HG02588 (cell line): ENCODE results near the gene MESP2.
"Not testable (repeated sequence)": the region's sequence is repeated elsewhere in the genome, so short reads cannot be mapped to it uniquely, and the experiment has no call there.

Source experiments
- ATAC-seq: cut with Tn5 transposase; IDR thresholded peaks from one replicate; pipeline ENCODE4 v1.9.1; 2021; ENCODE audit warnings: mild to moderate bottlenecking, moderate library complexity; ENCODE audit not compliant: unreplicated experiment

The MESP2 gene

GRCh38 chr15:89777782-89778380, 1.7 kb downstream of the MESP2 start:
- no peak for ATAC-seq

- no peak for ATAC-seq
Observed at GRCh38 chr15:89778861-89779260, 2.7 kb downstream of the MESP2 start.

GRCh38 chr15:89780601-89781000, 4.5 kb downstream of the MESP2 start:
- ATAC-seq: no peak

- no peak for ATAC-seq
Observed at GRCh38 chr15:89781055-89781454, 4.9 kb downstream of the MESP2 start.

DNA sequence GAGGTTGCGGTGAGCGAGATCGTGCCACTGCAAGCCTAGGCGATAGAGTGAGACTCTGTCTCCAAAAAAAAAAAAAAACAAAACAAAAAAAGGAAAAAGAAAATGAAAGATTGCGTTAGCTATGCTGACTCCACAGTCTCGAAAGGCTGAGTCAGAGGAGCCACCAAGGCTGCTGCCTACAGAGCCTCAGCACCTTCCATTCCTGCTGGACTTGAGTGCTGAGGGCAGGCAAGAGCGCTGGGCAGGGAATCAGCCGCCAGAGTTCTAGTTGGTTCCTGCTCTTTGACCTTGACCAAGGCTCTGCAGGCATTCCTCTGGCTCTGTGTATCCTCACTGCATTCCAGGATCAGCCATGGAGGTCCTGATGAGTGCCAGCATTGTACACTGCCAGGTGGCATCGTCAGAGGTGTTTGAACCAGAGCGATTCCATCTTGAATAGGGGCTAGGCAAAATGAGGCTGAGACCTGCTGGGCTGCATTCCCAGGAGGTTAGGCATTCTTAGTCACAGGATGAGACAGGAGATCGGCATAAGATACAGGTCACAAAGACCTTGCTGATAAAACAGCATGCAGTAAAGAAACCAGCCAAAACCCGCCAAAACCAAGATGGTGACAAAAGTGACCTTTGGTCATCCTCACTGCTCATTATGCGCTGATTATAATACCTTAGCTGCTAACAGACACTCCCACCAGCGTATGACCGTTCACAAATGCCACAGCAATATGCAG, 5.9 kb downstream of the MESP2 start:
- no peak for ATAC-seq

DNA sequence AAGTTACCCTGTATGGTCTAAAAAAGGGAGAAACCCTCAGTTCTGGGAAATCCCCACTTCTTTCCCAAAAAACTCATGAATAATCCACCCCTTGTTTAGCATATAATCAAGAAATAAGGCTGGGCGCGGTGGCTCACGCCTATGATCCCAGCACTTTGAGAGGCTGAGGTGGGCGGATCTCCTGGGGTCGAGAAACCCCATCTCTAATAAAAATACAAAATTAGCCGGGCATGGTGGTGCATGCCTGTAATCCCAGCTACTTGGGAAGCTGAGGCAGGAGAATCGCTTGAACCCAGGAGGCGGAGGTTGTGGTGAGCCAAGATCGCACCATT, 6.5 kb downstream of the MESP2 start:
- ATAC-seq: not testable (repeated sequence)

- no peak for ATAC-seq
Observed at GRCh38 chr15:89783111-89783860, 7.2 kb downstream of the MESP2 start.

DNA sequence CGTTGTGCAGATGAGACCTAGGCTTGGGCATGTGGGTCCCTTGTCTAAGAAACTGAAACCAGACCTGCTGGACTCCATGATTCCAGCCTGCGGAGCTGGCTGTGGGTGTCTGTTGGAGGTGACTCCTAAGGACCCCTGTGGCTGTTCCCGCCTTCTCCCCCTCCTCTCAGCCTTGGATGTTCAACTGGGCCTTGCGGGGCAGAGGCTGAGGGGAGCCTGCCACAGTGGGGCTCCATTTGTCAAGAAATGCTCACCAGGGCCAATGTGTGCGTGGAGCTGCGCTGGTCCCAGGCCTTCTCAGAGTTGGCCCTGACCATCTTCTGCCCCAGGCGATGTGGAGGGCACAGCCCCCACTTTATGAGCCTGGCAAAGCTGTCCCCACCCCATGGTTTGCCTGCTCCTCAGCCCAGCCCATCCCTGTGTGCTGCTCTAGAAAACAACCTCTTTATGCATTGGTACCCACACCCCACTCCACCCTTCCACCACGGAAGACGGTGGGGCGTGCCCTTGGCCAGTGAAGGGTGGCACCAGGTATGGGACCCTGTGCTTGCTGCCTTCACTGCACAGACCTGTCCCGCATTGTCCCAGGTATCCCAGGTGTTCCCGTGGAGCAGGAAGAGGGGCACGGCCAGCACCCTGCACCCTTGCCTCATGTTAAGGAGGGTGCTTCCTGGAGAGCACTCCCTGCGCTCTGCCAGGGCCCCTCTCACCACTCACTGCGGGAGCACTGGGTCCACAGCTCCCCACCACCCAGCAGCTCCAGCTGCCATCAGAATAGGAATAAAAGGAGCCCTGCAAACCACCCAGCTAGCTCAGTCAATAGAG, 7.9 kb downstream of the MESP2 start:
- ATAC-seq: no peak

DNA sequence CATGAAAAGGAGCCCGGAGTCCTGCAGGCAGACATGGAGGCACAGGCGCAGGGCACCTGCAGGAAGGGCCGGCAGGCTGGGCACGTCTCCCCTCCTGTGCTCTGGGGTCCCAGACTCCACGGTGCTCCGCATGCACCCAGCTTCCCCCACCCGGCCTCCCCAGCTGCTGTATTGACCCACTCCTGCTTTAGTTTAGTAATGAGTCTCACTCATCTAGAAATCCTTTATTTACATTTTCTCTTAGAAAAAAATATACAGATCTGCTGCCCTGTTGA, 8.5 kb downstream of the MESP2 start:
- no peak for ATAC-seq

DNA sequence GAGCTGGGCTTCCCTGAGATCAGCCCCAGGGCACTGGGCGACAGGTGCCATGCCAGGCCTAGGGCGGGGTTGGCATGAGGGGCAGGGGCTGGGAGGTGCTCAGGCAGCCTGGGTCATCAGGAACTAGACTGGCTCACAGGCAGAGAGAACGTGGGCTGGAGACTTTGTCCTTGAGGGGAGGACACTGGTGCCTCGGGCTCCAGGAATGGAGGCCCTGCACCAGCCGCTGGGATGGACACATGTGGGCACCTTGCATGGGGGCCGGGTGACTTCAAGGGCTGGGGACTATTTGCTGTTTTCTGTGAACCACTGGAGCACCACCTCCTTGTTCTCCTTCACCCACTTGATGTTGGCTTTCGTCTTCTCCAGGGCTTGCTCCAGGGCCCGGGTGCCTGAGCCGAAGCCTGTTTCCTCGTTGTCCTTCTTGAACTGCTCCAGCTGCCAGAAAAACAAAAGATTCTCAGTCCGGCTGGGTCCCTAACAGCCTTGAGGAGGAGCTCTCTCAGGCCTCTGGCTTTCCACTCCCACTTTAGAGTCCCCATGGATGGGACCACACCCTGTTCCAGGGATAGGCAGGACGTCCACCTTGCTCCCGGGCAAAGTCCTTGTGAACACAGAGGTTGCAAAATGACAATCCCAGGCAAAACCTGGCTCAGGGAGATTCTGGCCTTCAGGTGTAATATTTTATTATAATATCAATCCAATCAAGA, 9.1 kb downstream of the MESP2 start:
- no peak for ATAC-seq

- no peak for ATAC-seq
Observed at GRCh38 chr15:89785774-89786140, 9.6 kb downstream of the MESP2 start.

DNA sequence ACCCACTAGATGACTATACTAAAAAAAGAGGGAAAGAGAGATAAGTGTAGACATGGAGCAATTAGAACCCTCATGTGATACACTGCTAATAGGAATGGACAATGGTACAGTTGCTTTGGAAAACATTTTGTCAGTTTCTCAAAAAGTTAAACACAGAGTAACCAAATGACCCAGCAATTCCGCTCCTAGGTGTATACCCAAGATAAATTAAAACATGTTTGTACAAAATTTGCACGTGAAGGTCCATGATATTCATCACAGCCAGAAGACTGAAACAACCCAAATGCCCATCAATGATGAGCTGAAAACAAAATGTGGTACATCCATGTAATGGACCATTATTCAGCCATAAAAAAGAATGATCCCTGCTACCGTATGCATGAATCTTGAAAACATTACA, 11.8 kb downstream of the MESP2 start:
- ATAC-seq: no peak

- not testable (repeated sequence) for ATAC-seq
Observed at GRCh38 chr15:89788585-89788984, 12.5 kb downstream of the MESP2 start.

- ATAC-seq: no peak
Observed at GRCh38 chr15:89790206-89790605, 14.1 kb downstream of the MESP2 start.

DNA sequence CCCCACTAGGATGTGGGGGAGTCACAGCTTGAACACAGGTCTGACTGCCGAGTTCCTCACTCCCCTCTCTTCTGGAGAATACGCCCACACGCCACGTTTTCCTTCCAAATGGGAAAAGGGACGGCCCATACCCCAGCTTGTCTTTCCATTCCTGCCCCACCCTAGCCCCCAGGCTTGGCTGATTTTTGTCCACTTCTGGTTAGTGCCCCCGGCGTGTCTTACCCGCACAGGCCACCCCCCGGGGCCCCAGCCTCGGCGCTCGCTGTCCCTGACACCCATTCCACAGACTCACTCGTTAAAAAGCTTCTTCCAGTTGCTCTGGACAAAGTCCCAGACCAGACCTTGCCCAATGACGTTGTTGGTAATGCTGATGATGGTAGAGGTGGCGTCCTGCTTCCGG, 14.5 kb downstream of the MESP2 start:
- ATAC-seq: no peak

DNA sequence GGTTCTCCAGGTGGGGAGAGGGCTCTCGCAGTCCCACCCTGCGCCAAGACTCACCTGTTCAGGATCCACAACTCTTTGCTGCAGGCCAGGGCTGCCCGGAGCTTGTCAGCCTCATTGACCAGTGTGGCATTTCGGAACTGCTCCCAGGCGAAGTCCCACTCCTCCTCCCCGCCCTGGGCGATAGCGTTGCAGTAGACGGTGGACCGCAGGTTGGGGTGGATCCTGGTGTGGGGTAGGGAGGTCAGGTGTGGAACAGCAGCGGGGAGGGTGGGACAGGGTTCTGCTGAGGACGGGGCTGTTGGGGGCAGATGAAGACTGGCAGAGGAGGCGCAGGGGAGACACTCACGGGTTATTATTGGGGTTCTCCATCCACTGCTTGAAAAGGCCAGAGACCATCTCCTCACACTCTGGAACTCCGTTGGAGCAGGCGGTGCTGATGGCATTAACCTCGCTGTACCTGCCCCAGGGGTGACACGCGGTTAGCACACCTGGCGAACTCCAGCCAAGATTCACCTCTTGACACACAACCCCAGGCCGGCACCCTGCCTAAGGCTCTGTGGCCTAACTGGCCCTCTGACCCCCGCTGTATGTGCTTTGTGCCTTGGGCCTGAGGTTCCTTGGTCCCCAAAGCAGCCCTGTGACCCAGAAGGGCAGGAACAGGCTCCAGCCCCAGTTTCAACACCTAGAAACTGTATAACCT, 16.1 kb downstream of the MESP2 start:
- no peak for ATAC-seq

DNA sequence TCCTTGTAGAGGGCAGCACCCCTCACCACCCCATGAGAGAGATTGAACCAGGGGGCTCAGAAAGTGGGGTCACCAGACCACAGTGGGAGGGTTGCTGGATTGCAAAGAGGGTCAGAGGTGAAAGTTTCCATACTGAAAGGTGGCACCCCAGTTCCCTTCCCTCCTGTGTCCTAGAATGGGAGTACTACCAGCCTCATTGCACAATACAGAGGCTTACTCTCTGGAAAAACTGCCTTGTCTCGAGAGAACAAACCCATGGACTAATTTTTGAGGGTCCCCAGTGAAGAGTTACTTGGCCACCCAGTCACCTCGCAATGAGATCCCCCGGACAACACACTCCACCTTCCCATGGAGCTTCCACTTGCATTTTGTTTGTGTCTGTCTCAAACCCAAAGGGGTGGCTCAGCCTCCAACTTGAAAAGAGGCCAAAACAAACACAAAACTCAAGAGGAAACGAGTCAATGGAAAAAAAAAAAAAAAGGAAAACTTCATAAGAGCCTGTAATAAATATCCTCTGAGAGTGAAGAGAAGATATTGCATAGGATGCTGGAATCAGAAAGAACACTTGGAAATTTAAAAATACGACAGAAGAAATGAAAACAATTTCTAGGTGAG, 18.6 kb downstream of the MESP2 start:
- no peak for ATAC-seq

DNA sequence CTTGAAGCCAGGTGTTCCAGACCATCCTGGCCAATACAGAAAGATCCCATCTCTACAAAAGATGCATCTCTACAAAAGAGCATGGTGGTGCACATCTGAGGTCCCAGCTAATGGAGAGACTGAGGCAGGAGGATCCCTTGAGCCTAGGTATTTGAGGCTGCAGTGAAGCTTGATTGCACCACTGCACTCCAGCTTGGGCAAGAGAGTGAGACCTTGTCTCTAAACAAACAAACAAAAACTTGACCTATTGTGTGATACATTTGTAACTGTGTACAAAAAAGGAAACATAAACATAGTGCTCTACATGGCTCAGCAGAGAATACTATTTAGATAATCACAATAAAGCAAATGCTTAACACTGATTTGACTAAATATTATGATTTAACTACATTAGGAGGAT, 19.9 kb downstream of the MESP2 start:
- no peak for ATAC-seq

DNA sequence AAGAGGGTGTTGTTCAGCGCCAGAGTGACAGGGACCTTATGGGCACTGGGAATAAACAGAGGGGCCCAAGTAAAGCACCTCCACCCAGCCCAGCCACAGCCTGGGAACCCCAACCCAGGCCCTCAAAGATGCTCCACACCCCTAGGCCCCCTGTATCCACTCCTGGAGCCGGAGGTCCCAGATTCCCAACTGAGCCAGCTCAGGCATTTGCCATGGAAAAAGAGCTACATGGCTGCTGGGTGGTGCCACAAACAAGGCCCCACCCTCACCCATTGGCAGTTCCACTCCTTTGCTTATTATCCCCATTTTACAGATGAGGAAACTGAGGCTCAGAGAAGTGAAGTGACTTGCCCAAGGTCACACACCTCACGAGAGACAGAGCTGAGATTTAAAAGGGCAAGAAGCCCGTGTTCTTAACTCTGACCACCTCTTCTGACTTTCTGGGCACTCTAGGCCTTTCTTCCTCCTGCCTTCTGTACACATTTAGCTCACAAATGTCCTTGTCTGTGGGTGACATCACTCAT, 21.6 kb downstream of the MESP2 start:
- no peak for ATAC-seq
